ENCODE results near the gene SDC3.

The SDC3 gene

GRCh38 chr1:30882678-30883388, 25.7 kb downstream of the SDC3 start:
- H3K4me3 ChIP-seq (ENCODE audit: low read depth in 1 of 2, low read length in 2 of 2) = no peak overlapping the region
- no peaks in the 10 kb centered on the region for H3K27me3 ChIP-seq (ENCODE audit: control insufficient read depth in 1 of 2, insufficient read depth in 2 of 2, low read length in 2 of 2)
- no peaks in the 10 kb centered on the region for H3K36me3 ChIP-seq (ENCODE audit: control insufficient read depth in 1 of 2, insufficient read depth in 2 of 2, low read length in 2 of 2)
- H3K4me1 ChIP-seq (ENCODE audit: control insufficient read depth in 1 of 2, insufficient read depth in 2 of 2, low read length in 2 of 2) = peaks cover 5 to 11% of the 10 kb centered on the region in 2 donors
- H3K9ac ChIP-seq (ENCODE audit: low read depth in 1 of 2, low read length in 2 of 2) = no peak overlapping the region
- no peaks in the 10 kb centered on the region for H3K9me3 ChIP-seq (ENCODE audit: control insufficient read depth in 1 of 2, low read length in 2 of 2)
- no peak overlapping the region for H3K27ac ChIP-seq (ENCODE audit: low read depth, low read length)

GRCh38 chr1:30881319-30882181, 27.0 kb downstream of the SDC3 start:
- H3K36me3 ChIP-seq (ENCODE audit: control insufficient read depth in 1 of 2, insufficient read depth in 2 of 2, low read length in 2 of 2) = no peaks in the 10 kb centered on the region
- peak overlapping the region; percentile 3 for H3K27ac ChIP-seq (ENCODE audit: low read depth, low read length)
- no peaks in the 10 kb centered on the region for H3K27me3 ChIP-seq (ENCODE audit: control insufficient read depth in 1 of 2, insufficient read depth in 2 of 2, low read length in 2 of 2)
- H3K4me1 ChIP-seq (ENCODE audit: control insufficient read depth in 1 of 2, insufficient read depth in 2 of 2, low read length in 2 of 2) = peaks cover 0 to 7% of the 10 kb centered on the region in 2 donors
- no peaks in the 10 kb centered on the region for H3K9me3 ChIP-seq (ENCODE audit: control insufficient read depth in 1 of 2, low read length in 2 of 2)
- no peak overlapping the region for H3K9ac ChIP-seq (ENCODE audit: low read depth in 1 of 2, low read length in 2 of 2)
- no peak overlapping the region for H3K4me3 ChIP-seq (ENCODE audit: low read depth in 1 of 2, low read length in 2 of 2)

GRCh38 chr1:30880678-30881318, 27.8 kb downstream of the SDC3 start:
- no peak overlapping the region for H3K27ac ChIP-seq (ENCODE audit: low read depth, low read length)
- H3K9me3 ChIP-seq (ENCODE audit: control insufficient read depth in 1 of 2, low read length in 2 of 2) = no peaks in the 10 kb centered on the region
- no peak overlapping the region for H3K4me3 ChIP-seq (ENCODE audit: low read depth in 1 of 2, low read length in 2 of 2)
- no peaks in the 10 kb centered on the region for H3K27me3 ChIP-seq (ENCODE audit: control insufficient read depth in 1 of 2, insufficient read depth in 2 of 2, low read length in 2 of 2)
- H3K9ac ChIP-seq (ENCODE audit: low read depth in 1 of 2, low read length in 2 of 2) = no peak overlapping the region
- H3K4me1 ChIP-seq (ENCODE audit: control insufficient read depth in 1 of 2, insufficient read depth in 2 of 2, low read length in 2 of 2) = peaks cover 0 to 7% of the 10 kb centered on the region in 2 donors
- H3K36me3 ChIP-seq (ENCODE audit: control insufficient read depth in 1 of 2, insufficient read depth in 2 of 2, low read length in 2 of 2) = no peaks in the 10 kb centered on the region

- peaks cover 0 to 7% of the 10 kb centered on the region in 2 donors for H3K4me1 ChIP-seq (ENCODE audit: control insufficient read depth in 1 of 2, insufficient read depth in 2 of 2, low read length in 2 of 2)
- H3K27ac ChIP-seq (ENCODE audit: low read depth, low read length) = no peak overlapping the region
- no peak overlapping the region for H3K9ac ChIP-seq (ENCODE audit: low read depth in 1 of 2, low read length in 2 of 2)
Measured at GRCh38 chr1:30879940-30880677, 28.4 kb downstream of the SDC3 start.

GRCh38 chr1:30879126-30879786, 29.3 kb downstream of the SDC3 start:
- Histone ChIP-seq H3K9me3 (ENCODE audit: control insufficient read depth in 1 of 2, low read length in 2 of 2) (no peaks in the 10 kb centered on the region), H3K4me3 (ENCODE audit: low read depth in 1 of 2, low read length in 2 of 2) (no peak overlapping the region), H3K36me3 (ENCODE audit: control insufficient read depth in 1 of 2, insufficient read depth in 2 of 2, low read length in 2 of 2) (no peaks in the 10 kb centered on the region), H3K4me1 (ENCODE audit: control insufficient read depth in 1 of 2, insufficient read depth in 2 of 2, low read length in 2 of 2) (peaks cover 0 to 7% of the 10 kb centered on the region in 2 donors), H3K27ac (ENCODE audit: low read depth, low read length) (no peak overlapping the region), H3K9ac (ENCODE audit: low read depth in 1 of 2, low read length in 2 of 2) (no peak overlapping the region), H3K27me3 (ENCODE audit: control insufficient read depth in 1 of 2, insufficient read depth in 2 of 2, low read length in 2 of 2) (no peaks in the 10 kb centered on the region)

More at GRCh38 chr1:30879940-30880677, 28.4 kb downstream of the SDC3 start:
- Histone ChIP-seq H3K9me3 (ENCODE audit: control insufficient read depth in 1 of 2, low read length in 2 of 2) (no peaks in the 10 kb centered on the region), H3K4me3 (ENCODE audit: low read depth in 1 of 2, low read length in 2 of 2) (no peak overlapping the region), H3K27me3 (ENCODE audit: control insufficient read depth in 1 of 2, insufficient read depth in 2 of 2, low read length in 2 of 2) (no peaks in the 10 kb centered on the region), H3K36me3 (ENCODE audit: control insufficient read depth in 1 of 2, insufficient read depth in 2 of 2, low read length in 2 of 2) (no peaks in the 10 kb centered on the region)

- no peak overlapping the region for H3K27ac ChIP-seq (ENCODE audit: low read depth, low read length)
- no peak overlapping the region for H3K9ac ChIP-seq (ENCODE audit: low read depth in 1 of 2, low read length in 2 of 2)
- no peak overlapping the region for H3K4me3 ChIP-seq (ENCODE audit: low read depth in 1 of 2, low read length in 2 of 2)
- no peaks in the 10 kb centered on the region for H3K27me3 ChIP-seq (ENCODE audit: control insufficient read depth in 1 of 2, insufficient read depth in 2 of 2, low read length in 2 of 2)
- peaks cover 0 to 2% of the 10 kb centered on the region in 2 donors for H3K36me3 ChIP-seq (ENCODE audit: control insufficient read depth in 1 of 2, insufficient read depth in 2 of 2, low read length in 2 of 2)
- peaks cover 0 to 7% of the 10 kb centered on the region in 2 donors for H3K4me1 ChIP-seq (ENCODE audit: control insufficient read depth in 1 of 2, insufficient read depth in 2 of 2, low read length in 2 of 2)
- H3K9me3 ChIP-seq (ENCODE audit: control insufficient read depth in 1 of 2, low read length in 2 of 2) = no peaks in the 10 kb centered on the region
Measured at GRCh38 chr1:30878559-30878958, 30.0 kb downstream of the SDC3 start.

GRCh38 chr1:30878016-30878415, 30.5 kb downstream of the SDC3 start:
- Histone ChIP-seq H3K9me3 (ENCODE audit: control insufficient read depth in 1 of 2, low read length in 2 of 2) (no peaks in the 10 kb centered on the region), H3K9ac (ENCODE audit: low read depth in 1 of 2, low read length in 2 of 2) (no peak overlapping the region), H3K27ac (ENCODE audit: low read depth, low read length) (no peak overlapping the region), H3K4me3 (ENCODE audit: low read depth in 1 of 2, low read length in 2 of 2) (no peak overlapping the region), H3K36me3 (ENCODE audit: control insufficient read depth in 1 of 2, insufficient read depth in 2 of 2, low read length in 2 of 2) (peaks cover 0 to 2% of the 10 kb centered on the region in 2 donors), H3K4me1 (ENCODE audit: control insufficient read depth in 1 of 2, insufficient read depth in 2 of 2, low read length in 2 of 2) (peaks cover 0 to 7% of the 10 kb centered on the region in 2 donors), H3K27me3 (ENCODE audit: control insufficient read depth in 1 of 2, insufficient read depth in 2 of 2, low read length in 2 of 2) (no peaks in the 10 kb centered on the region)

- peaks cover 0 to 7% of the 10 kb centered on the region in 2 donors for H3K4me1 ChIP-seq (ENCODE audit: control insufficient read depth in 1 of 2, insufficient read depth in 2 of 2, low read length in 2 of 2)
- no peak overlapping the region for H3K4me3 ChIP-seq (ENCODE audit: low read depth in 1 of 2, low read length in 2 of 2)
- no peak overlapping the region for H3K9ac ChIP-seq (ENCODE audit: low read depth in 1 of 2, low read length in 2 of 2)
- H3K27me3 ChIP-seq (ENCODE audit: control insufficient read depth in 1 of 2, insufficient read depth in 2 of 2, low read length in 2 of 2) = no peaks in the 10 kb centered on the region
- no peaks in the 10 kb centered on the region for H3K9me3 ChIP-seq (ENCODE audit: control insufficient read depth in 1 of 2, low read length in 2 of 2)
- peak overlapping the region; percentile 32 for H3K27ac ChIP-seq (ENCODE audit: low read depth, low read length)
- H3K36me3 ChIP-seq (ENCODE audit: control insufficient read depth in 1 of 2, insufficient read depth in 2 of 2, low read length in 2 of 2) = peaks cover under 1 to 2% of the 10 kb centered on the region in 2 donors
Measured at GRCh38 chr1:30877205-30877912, 31.2 kb downstream of the SDC3 start.
